ENCODE measurements around the gene TUG1.

TUG1 gene

DNA sequence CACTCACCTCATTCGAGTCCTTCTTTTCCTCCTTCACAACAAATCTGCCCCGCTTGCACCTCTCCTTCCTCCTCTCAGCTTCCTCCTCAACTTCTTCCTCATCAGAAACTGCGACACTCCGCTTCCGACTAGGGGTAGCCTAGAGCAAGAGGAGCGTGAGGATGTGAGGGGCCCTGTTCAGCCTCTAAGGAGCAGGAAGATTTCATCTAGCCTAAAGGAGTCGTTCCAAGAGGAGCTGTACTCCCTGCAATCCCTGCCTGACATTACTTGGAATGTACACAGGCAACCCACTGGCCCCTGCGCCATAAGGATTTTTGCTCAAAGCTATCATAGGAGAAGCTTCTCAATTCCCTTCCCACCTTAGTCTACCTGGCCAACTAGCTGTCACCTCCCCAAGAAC lies 35.0 kb upstream of the TUG1 start:
- no peaks in the 10 kb centered on the region for H3K27me3 Mint-ChIP-seq
- H3K9me3 Mint-ChIP-seq, result no peaks in the 10 kb centered on the region
- no peak overlapping the region for H3K27ac Mint-ChIP-seq
- DNase-seq (no peak), ATAC-seq (replicated peaks) (no peak)
- no peak overlapping the region for H3K4me3 Mint-ChIP-seq
- peaks cover 57 to 72% of the 10 kb centered on the region in 2 donors for H3K36me3 Mint-ChIP-seq
- no peaks in the 10 kb centered on the region for H3K4me1 Mint-ChIP-seq

DNA sequence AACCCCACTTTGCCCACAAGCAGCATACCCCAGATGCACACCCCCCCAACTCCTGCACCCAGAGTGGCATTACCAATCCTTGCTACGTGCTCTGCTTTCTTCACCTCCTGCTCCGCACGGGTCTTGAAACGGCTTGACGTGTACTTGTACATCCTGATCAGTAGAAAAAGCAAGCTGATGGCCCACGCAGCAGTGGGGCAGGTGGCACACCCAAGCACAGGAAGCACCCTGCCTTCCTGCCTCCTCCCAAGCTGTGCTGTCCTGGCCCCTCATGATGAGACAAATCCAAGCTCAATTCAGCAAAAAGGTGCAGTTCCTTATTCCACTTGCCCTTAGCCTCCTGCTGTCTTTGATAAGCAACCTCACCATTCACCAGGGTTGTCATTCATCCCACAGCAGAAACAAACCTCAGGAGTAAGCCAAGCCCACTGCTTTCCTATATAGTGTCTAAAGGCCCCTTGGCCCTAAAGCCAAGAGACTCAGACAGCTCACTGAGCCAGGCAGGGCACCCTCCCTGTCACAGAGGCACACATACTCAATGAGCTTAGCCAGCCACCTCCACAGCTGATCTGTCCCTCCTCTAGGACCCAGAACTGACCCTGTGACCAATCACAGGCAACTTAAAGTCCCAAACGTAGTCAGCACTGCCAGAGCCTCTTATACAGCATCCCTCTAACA lies 28.2 kb upstream of the TUG1 start:
- Mint-ChIP-seq H3K4me1 (peaks cover 0 to 3% of the 10 kb centered on the region in 2 donors), H3K4me3 (no peak overlapping the region), H3K27me3 (no peaks in the 10 kb centered on the region), H3K27ac (no peak overlapping the region), H3K9me3 (no peaks in the 10 kb centered on the region), H3K36me3 (peaks cover 51 to 77% of the 10 kb centered on the region in 2 donors)
- ATAC-seq (replicated peaks) (no peak), DNase-seq (no peak)

DNA sequence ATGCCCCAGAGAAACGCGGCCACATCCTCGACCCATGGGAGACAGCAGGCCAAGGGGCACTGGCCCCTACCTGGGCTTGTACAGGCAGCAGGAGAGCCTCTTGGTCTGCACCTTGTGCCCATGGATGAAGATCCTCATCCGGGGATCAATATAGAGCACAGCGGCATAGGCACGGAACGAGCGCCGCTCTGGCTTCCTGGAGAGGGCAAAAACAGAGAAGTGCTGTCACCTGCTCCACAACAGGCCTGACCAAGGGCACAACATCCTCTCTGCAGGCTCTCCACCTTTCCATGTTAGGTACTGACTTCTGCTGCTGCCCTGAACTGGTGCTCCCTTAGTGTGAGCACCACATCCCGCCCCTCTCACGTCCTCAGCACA lies 27.7 kb upstream of the TUG1 start:
- DNase-seq (no peak), ATAC-seq (replicated peaks) (no peak)
- peaks cover 0 to 3% of the 10 kb centered on the region in 2 donors for H3K4me1 Mint-ChIP-seq
- H3K27me3 Mint-ChIP-seq, result no peaks in the 10 kb centered on the region
- H3K36me3 Mint-ChIP-seq, result peaks cover 53 to 80% of the 10 kb centered on the region in 2 donors
- H3K27ac Mint-ChIP-seq, result no peak overlapping the region
- H3K4me3 Mint-ChIP-seq, result no peak overlapping the region
- no peaks in the 10 kb centered on the region for H3K9me3 Mint-ChIP-seq

DNA sequence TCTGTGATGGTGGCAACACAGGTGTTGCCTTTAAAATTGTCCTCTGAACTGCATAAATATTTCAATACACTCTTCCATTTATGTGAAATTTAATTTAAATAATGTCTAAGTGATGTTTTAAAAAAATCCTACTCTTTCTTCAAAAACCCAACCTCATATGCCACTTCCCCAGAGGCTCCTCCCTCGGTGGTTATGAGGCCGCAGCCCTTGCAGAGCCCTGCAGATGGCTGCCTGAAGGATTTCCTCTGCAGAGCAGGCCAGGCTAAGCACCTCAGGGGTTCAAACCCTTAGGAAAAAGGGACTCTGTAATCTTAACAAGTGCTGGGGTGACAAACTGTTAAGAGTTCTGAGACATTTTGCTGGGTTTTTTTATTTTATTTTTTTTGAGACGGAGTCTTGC lies 25.7 kb upstream of the TUG1 start:
- peaks cover 0 to 3% of the 10 kb centered on the region in 2 donors for H3K4me1 Mint-ChIP-seq
- H3K9me3 Mint-ChIP-seq, result no peaks in the 10 kb centered on the region
- no peak overlapping the region for H3K4me3 Mint-ChIP-seq
- H3K27me3 Mint-ChIP-seq, result no peaks in the 10 kb centered on the region
- ATAC-seq (replicated peaks) (no peak), DNase-seq (no peak)
- H3K27ac Mint-ChIP-seq, result no peak overlapping the region
- H3K36me3 Mint-ChIP-seq, result peaks cover 46 to 70% of the 10 kb centered on the region in 2 donors

DNA sequence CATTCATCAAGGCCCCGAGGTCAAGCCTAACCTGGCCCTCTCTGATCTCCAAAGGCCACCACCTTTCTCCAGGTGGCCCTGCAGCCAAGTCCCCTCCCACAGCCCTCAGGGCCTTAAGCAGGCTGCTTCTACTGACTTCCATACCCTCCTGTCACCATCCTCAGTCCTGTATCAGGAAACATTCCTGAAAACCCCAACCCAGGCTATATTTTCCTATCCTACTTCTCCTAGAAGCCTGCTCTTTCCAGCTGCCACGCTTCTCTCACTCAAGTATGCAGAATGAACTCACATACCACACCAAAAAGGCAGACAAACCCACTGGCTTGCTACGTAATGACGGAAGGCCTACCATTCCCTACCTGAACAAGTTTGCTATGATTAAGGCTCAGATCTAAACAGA lies 24.1 kb upstream of the TUG1 start:
- DNase-seq, result no peak
- no peaks in the 10 kb centered on the region for H3K9me3 Mint-ChIP-seq
- H3K27me3 Mint-ChIP-seq, result no peaks in the 10 kb centered on the region
- peak overlapping the region; percentile 15 for H3K27ac Mint-ChIP-seq
- H3K36me3 Mint-ChIP-seq, result peaks cover 51 to 66% of the 10 kb centered on the region in 2 donors
- H3K4me3 Mint-ChIP-seq, result no peak overlapping the region
- no peak for ATAC-seq (replicated peaks)
- peaks cover 0 to 3% of the 10 kb centered on the region in 2 donors for H3K4me1 Mint-ChIP-seq

DNA sequence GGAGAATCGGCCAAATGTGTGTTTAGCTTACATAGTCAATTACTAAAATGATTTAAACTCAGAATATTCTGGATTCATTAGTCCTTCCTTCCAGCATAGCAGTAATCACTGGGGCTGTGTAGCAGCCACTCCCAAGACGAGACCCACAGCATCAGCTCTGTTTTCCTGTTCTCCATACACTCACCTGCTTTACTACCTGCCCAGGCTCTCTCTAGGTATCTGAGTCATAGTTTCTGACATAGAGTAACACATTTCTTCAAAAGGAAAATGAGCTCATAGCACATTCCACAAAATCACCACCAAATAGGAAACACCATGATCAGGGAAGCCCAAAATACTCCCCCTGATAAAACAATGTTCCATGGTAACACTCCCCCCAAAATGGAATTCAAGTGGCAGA lies 23.4 kb upstream of the TUG1 start:
- peaks cover 0 to 3% of the 10 kb centered on the region in 2 donors for H3K4me1 Mint-ChIP-seq
- no peaks in the 10 kb centered on the region for H3K9me3 Mint-ChIP-seq
- no peak overlapping the region for H3K4me3 Mint-ChIP-seq
- ATAC-seq (replicated peaks), result no peak
- H3K27ac Mint-ChIP-seq, result no peak overlapping the region
- DNase-seq, result no peak
- H3K36me3 Mint-ChIP-seq, result peaks cover 50 to 68% of the 10 kb centered on the region in 2 donors
- no peaks in the 10 kb centered on the region for H3K27me3 Mint-ChIP-seq

DNA sequence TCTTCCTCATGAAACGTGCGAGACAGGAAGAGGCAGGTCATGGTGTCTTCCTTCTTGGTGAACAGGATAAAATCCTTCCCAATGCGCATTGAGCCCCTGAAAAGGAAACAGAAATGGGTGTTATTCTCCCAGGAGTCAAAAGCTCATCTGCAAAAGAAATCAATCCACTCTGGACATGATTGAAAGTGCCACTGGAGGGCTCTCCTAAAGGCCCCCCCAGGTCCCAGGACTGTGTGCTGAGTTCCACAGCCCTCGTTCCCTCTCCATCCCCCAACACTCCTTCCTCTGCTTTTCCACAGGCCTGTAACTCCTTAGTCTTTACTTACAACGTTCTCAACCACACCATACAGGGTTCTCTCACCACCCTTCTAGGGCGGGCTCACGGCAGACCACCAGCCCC lies 22.7 kb upstream of the TUG1 start:
- Mint-ChIP-seq H3K9me3 (no peaks in the 10 kb centered on the region), H3K27me3 (no peaks in the 10 kb centered on the region), H3K4me3 (no peak overlapping the region), H3K4me1 (peaks cover 0 to 3% of the 10 kb centered on the region in 2 donors), H3K27ac (no peak overlapping the region), H3K36me3 (peaks cover 49 to 68% of the 10 kb centered on the region in 2 donors)
- ATAC-seq (replicated peaks), result no peak
- DNase-seq, result no peak

DNA sequence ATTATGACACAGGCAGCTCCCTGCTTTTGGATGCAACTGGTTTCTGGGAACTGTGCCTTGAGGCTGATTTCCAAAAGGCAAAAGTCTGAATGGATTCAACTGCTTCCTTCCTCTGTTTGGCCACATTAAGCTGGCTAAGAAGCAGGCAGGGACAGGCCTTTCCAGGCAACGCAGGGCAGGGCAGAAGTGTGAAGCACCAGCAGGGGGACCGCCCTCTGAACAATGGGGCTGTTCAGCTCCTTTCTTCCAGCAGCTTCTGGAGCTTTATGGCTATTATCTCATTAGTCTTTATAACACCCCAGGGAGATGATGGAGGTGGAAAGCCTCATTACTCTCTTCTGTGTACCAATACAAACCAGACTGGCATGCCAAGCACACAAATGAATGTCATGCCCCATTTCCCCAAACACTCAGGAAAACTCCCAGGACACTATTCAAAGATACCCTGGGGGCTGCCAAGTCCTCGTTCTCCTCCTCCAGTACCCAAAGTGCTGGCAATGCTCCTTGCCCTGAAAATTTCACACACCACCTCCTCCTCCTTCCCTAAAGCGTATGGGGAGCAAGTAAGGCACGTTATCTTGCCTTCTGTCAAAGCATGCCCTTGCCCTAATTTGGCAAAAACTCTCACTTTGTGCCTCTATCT lies 21.8 kb upstream of the TUG1 start:
- H3K4me1 Mint-ChIP-seq, result peaks cover 0 to 3% of the 10 kb centered on the region in 2 donors
- H3K27me3 Mint-ChIP-seq, result no peaks in the 10 kb centered on the region
- H3K36me3 Mint-ChIP-seq, result peaks cover 40 to 62% of the 10 kb centered on the region in 2 donors

DNA sequence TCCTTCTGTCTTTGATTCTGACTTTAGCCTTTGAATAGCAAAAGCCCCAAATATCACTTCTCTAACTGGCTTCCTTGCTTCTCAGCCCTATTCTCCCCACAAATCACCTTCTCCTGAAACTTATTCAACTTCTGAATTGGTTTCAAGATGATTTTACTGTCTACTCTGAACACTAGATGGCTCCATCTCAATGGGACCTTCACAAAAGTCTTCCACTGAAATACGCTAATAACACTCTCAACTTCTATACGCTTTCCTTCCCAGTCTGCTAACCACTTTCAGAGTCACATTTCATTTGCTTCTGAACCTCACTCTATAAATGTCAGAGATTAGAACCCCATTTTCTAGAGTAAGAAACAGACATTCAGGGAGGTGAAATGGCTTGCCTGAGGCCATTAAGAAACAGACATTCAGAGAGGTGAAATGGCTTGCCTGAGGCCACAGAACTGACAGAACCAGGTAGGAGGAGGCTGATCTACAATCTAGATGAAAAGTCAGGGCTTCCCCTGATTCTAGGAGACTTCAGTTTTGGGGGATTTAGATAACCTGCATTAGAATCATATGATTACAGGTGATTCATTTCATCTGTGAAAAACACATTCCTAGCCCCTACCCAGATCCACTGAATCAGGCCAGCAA lies 21.1 kb upstream of the TUG1 start:
- DNase-seq, result no peak
- peaks cover 41 to 68% of the 10 kb centered on the region in 2 donors for H3K36me3 Mint-ChIP-seq
- peaks cover 0 to 3% of the 10 kb centered on the region in 2 donors for H3K4me1 Mint-ChIP-seq
- H3K9me3 Mint-ChIP-seq, result no peaks in the 10 kb centered on the region
- ATAC-seq (replicated peaks), result no peak
- no peak overlapping the region for H3K27ac Mint-ChIP-seq
- H3K4me3 Mint-ChIP-seq, result no peak overlapping the region
- H3K27me3 Mint-ChIP-seq, result no peaks in the 10 kb centered on the region

More for the DNA sequence above, 21.8 kb upstream of the TUG1 start:
- no peak for DNase-seq
- Mint-ChIP-seq H3K27ac (no peak overlapping the region), H3K9me3 (no peaks in the 10 kb centered on the region), H3K4me3 (no peak overlapping the region)
- no peak for ATAC-seq (replicated peaks)

DNA sequence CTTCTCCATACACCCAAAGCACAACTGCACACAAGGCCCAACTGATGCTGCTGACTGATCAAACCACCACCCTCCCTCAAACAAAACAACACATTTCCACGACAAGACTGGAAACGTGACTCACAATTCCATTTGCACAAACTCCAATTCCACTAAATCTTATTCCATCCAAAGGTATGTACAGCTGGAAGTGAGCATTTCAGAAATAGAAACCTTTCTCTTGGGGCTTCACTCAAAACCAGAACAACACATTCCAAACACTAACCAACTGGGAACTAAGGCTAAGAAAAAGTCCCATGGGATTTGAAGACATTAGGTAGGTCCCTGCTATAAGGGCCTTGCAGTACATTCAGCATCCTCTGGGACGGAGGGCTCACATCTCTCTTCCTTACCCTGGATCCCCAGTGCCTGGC lies 20.1 kb upstream of the TUG1 start:
- H3K27ac Mint-ChIP-seq, result no peak overlapping the region
- H3K4me1 Mint-ChIP-seq, result peaks cover 0 to 3% of the 10 kb centered on the region in 2 donors
- H3K27me3 Mint-ChIP-seq, result no peaks in the 10 kb centered on the region
- H3K36me3 Mint-ChIP-seq, result peaks cover 41 to 65% of the 10 kb centered on the region in 2 donors
- DNase-seq, result no peak
- H3K4me3 Mint-ChIP-seq, result no peak overlapping the region
- no peak for ATAC-seq (replicated peaks)
- no peaks in the 10 kb centered on the region for H3K9me3 Mint-ChIP-seq

DNA sequence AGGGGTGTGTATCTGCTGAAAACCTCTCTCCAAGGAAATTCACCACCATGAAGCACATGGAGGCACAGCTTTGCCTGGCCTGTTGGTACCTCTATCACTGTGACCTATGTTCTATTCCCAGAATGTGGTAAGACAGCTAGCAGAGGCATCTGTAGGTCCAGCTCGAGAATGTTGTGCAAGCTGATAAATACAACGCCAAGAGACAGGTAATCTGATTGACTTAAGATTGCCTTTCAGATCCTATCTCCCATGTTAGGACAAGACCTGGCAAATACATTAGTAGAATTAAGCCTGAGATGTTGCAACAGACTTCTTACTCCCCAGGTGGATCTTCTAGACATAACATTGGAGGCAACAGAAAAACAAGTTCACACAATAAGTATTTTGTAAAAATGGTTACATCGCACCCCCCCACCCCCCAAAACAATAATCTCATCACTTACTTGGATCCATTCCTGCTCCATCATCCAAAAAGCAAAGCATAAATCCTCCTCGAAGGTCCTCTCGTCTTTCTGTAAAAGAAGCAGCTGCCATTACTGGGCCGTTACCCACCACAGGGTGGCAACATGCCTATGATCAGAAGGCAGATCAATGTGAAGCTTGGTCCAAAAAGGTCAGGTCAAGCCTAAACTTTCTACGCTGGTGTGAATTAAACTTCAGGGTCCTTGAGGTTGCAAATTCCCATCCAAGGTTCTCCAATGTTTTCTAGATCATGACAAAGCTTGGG lies 19.0 kb upstream of the TUG1 start:
- H3K9me3 Mint-ChIP-seq, result no peaks in the 10 kb centered on the region
- no peaks in the 10 kb centered on the region for H3K4me1 Mint-ChIP-seq
- no peak for DNase-seq
- peaks cover 30 to 57% of the 10 kb centered on the region in 2 donors for H3K36me3 Mint-ChIP-seq
- no peak overlapping the region for H3K27ac Mint-ChIP-seq
- no peak for ATAC-seq (replicated peaks)
- no peak overlapping the region for H3K4me3 Mint-ChIP-seq
- no peaks in the 10 kb centered on the region for H3K27me3 Mint-ChIP-seq

DNA sequence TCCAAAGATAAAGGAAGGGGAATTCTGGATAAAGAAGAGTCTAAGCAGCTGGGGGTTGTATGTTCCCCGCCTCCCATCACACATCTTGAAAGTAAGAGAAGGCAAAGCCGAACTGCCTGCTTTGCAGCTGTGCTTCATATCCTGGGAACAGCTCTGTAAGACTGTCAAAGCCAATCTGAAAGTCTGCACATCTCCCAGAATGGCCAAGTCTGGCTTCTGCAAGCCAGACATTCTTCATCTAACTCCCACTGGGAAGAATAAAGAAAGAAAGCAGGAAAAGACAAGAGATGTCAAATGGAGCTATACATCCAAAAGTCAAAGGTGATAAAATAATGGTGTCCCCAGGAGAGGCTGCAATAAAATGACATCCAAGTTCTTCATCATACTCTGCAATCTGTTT lies 15.9 kb upstream of the TUG1 start:
- H3K27me3 Mint-ChIP-seq, result no peaks in the 10 kb centered on the region
- no peak overlapping the region for H3K27ac Mint-ChIP-seq
- H3K9me3 Mint-ChIP-seq, result no peaks in the 10 kb centered on the region
- H3K4me3 Mint-ChIP-seq, result no peak overlapping the region
- ATAC-seq (replicated peaks) (no peak), DNase-seq (no peak)
- H3K4me1 Mint-ChIP-seq, result no peaks in the 10 kb centered on the region
- peaks cover 22 to 46% of the 10 kb centered on the region in 2 donors for H3K36me3 Mint-ChIP-seq

DNA sequence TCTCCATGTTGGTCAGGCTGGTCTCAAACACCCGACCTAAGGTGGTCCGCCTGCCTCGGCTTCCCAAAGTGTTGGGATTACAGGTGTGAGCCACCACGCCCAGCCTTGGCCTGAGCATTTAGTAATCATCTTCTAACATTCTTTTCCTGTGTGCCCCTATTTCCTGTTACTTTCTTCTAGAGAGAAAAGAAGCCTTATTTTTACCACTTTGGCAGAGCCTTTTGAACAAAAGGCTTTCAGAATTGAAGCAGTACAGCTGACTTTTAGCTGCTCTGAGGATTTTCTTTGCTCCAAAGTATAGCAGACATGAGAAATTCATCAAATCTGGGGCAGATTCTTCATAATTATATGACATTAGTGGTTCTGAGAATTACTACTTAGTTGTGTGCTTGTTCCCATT lies 13.9 kb upstream of the TUG1 start:
- Mint-ChIP-seq H3K36me3 (peaks cover 14 to 40% of the 10 kb centered on the region in 2 donors), H3K9me3 (no peaks in the 10 kb centered on the region), H3K4me3 (no peak overlapping the region), H3K27me3 (no peaks in the 10 kb centered on the region), H3K27ac (no peak overlapping the region), H3K4me1 (no peaks in the 10 kb centered on the region)
- ATAC-seq (replicated peaks) (no peak), DNase-seq (no peak)

DNA sequence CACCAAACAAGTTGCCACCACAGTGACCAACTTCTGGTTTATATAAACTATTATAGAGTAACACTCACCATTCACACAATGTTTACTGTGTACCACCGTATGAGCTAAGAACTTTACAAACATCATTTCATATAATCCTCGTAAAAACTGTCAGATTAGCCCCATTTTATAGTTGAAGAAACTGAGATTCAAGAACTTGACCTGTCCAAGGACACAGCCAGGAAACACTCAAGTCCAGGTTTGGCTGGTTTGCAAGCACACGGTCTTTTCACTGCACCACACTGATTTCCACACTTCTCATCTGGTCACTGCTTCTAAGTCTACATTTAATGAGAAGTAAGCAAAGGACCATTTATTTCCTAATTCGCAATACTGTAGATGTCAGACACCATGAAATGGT lies 4.2 kb upstream of the TUG1 start:
- ATAC-seq (replicated peaks) (no peak), DNase-seq (no peak)
- H3K9me3 Mint-ChIP-seq, result peaks cover under 1 to 1% of the 10 kb centered on the region in 2 donors
- peaks cover 17 to 45% of the 10 kb centered on the region in 2 donors for H3K36me3 Mint-ChIP-seq
- no peak overlapping the region for H3K4me3 Mint-ChIP-seq
- H3K27me3 Mint-ChIP-seq, result no peaks in the 10 kb centered on the region
- peaks cover 5 to 34% of the 10 kb centered on the region in 2 donors for H3K4me1 Mint-ChIP-seq
- no peak overlapping the region for H3K27ac Mint-ChIP-seq

All from stimulated activated naive B cell treated with anti-CD40 and anti-IgM and Interleukin-4, amounts not matched to agents 10 μg/mL and 1 μg/mL and 100 μg/mL, for 72 hours (primary cell).